Activated T-cell treated with anti-CD3 and anti-CD28 coated beads, Interleukin-2, amount 50 U/mL, for 1 hour (primary cell): Measurements from ENCODE around the gene CNDP2.
"Not testable (repeated sequence)": the region's sequence is repeated elsewhere in the genome, so short reads cannot be mapped to it uniquely, and the experiment has no call there.

ENCODE experiments used
- DNase-seq: peaks from one replicate; pipeline ENCODE4 v3.0.0-alpha.2; 2020

Gene CNDP2

GRCh38 chr18:74519320-74520095 is 23.3 kb downstream of the CNDP2 start:
- DNase-seq = no peak

GRCh38 chr18:74520096-74520833 is 24.1 kb downstream of the CNDP2 start:
- DNase-seq = no peak

GRCh38 chr18:74521068-74521725 is 25.0 kb downstream of the CNDP2 start:
- DNase-seq = no peak

GRCh38 chr18:74522635-74523548 is 26.7 kb downstream of the CNDP2 start:
- DNase-seq = no peak

GRCh38 chr18:74524097-74524496 is 27.9 kb downstream of the CNDP2 start:
- no peak for DNase-seq

DNA sequence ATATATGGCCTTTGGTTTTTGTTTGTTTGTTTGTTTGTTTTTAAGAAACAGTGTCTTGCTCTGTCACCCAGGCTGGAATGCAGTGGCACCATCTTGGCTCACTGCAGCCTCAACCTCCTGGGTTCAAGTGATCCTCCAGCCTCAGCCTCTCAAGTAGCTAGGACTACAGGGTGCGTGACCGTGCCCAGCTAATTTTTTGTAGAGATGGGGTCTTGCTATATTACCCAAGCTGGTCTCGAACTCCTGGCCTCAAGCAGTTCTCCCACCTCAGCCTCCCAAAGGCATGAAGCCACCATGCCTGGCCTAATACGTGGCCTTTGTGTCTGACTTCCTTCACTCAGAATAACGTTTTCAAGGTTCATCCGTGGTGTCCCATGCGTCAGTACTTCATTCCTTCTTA is 28.8 kb downstream of the CNDP2 start:
- DNase-seq = not testable (repeated sequence)

DNA sequence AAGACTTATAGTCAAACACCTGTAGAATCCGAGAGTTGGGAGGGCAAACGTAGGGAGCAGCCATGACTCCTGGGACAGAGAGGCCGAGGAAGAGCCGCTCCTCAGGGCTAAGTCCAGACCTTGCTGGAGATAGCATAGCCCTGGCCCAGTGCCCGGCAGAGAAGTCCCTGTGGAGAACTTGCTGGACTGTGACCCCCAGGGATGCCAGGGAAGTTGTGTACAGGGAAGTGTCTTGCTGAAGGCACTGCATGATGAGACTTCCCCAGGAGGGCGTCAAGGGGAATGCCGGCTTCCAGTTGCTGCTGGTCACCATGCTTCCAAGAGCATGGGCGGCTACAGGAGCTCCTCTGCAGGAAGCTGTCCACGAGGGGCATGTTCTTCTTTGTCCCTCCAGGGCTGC is 29.6 kb downstream of the CNDP2 start:
- no peak for DNase-seq

- no peak for DNase-seq
Measured at GRCh38 chr18:74526488-74526887, 30.3 kb downstream of the CNDP2 start.

- no peak for DNase-seq
Measured at GRCh38 chr18:74528478-74528877, 32.3 kb downstream of the CNDP2 start.

DNA sequence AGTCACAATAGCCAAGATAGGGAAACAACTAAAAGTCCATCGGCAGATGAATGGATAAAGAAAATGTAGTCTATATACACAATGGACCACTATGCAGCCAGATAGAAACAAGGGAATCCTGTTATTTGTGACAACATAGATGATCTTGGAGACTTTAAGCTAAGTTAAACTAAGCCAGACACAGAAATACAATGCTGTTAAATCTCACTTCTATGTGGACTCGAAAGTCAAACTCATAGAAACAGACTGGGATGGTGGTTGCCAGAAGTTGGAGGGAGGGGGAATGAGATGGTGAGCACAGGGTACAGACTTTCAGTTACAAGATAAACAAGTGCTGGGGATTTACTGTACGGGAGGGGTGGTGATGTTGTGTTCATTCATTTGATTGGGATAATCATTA is 32.8 kb downstream of the CNDP2 start:
- no peak for DNase-seq

- no peak for DNase-seq
Measured at GRCh38 chr18:74529378-74529777, 33.2 kb downstream of the CNDP2 start.

- no peak for DNase-seq
Measured at GRCh38 chr18:74529811-74530583, 33.8 kb downstream of the CNDP2 start.

DNA sequence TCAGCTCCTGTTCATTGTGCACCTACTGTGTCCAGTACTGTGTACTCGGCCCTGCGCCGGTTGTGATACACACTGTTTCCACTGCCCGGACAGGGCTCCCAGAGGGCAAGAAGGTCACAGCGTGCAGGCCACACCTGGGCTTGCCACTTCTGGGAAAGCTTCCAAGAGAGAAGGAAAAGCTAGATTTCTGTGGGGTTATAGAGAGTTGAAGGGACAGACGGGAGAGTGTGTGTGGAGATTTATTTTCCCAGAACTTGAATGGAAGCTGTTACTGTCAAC is 34.4 kb downstream of the CNDP2 start:
- DNase-seq = no peak

DNA sequence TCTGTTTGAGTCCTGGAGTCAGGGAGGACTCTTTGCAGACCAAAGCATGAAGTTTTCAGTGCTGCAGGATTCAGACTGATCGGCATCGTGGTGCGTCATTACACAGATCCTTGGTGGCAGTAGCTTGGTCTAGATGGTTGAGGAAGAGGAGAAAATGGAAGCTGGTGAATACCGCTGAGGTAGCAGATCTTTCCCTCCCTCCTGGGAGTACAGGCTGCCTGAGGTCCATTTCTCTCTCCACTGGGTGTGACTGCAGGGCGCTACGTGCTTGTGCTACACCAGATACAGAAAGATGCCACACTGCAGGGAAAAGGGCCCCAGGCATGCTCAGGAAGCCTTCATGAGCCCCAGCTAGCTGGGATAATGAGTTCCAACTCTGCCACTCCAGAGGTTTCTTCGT is 34.9 kb downstream of the CNDP2 start:
- no peak for DNase-seq

DNA sequence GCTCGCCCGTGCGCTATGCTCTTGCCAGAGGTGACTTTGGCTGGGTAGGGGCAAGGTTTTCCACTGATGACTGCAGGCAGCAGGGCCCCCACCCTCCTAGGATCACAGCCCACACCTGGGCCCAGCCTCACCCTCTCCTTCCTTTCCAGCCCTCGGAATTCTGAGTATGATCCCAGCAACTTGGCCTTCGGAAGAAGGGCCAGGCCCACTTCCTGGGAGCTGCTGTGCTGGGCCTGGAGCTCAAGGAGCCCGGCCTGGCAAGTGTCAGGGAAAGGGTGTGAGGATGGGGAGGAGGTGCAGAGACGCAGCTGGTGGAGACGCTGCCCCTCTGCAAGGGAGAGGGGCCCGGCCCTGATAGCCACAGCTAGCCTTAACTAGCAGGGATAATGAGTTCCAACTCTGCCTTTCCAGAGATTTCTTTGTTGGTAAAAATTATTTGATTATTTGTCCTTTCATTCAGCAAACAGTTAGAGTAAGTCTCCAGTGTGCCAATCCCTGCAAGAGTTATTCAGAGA is 36.4 kb downstream of the CNDP2 start:
- DNase-seq = no peak

GRCh38 chr18:74533666-74534065 is 37.5 kb downstream of the CNDP2 start:
- no peak for DNase-seq

- no peak for DNase-seq
Measured at GRCh38 chr18:74534150-74534969, 38.2 kb downstream of the CNDP2 start, which contains the start of gene CNDP1. Gene CNDP1, plus strand, starts transcription at chr18:74534500. Its CDS starts 168 bp downstream, at chr18:74534668.

- no peak for DNase-seq
Measured at GRCh38 chr18:74534981-74535649, 39.0 kb downstream of the CNDP2 start.

GRCh38 chr18:74539289-74539688 is 43.1 kb downstream of the CNDP2 start:
- DNase-seq = no peak

- no peak for DNase-seq
Measured at GRCh38 chr18:74540652-74541421, 44.7 kb downstream of the CNDP2 start.
